Measurements from ENCODE around the gene TMEM131. TPM values are rescaled to one million over a fixed set of nuclear protein-coding genes. Genes with fewer than 3 reads are reported as not detected.
"Not testable (repeated sequence)": the region's sequence is repeated elsewhere in the genome, so short reads cannot be mapped to it uniquely, and the experiment has no call there.

The TMEM131 gene
- total RNA-seq, 1 donor from 2014 or later, result 33.8 TPM

- ATAC-seq, result no peak
Observed at GRCh38 chr2:97719362-97720155, 276.2 kb downstream of the TMEM131 start.

DNA sequence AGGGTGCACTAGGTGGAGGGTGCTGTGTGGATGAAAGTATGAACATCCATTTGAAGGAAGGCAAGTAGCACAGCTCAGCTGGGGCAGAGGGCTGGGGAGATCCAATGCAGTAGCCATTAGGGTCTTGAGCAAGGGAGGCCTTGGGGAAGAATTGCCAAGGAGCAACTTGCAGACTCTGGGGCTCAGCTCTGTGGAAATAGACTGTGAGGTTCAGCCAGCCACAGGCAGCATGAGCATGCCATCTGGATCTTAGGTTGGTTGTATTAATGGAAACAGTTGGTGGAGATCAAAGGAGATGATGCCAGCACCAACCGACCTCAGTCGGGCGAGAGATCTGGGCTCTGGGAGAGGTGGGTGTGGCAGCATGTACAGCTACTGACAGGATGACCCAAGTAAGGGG, 276.8 kb downstream of the TMEM131 start:
- ATAC-seq, result no peak

- peak; percentile 33 for ATAC-seq
Observed at GRCh38 chr2:97718051-97718882, 277.5 kb downstream of the TMEM131 start.

DNA sequence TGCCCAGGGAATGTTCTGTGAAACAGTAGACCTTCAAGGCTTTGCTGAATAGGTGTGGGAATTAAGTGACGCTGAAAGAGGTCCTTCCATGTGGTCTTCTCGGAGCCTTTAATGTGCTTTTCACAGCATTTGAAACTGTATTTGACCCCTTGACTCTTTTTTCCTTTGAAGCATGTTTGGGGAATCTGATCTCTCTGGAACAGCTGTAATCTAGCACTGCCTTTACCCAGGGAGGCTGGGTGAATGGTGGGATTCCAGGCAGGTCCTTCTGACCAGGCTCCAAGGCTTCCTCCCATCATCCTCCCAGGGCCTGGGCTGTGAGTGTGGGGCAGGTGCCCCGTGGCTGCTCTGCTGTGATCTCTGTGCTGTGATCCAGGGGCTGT, 278.1 kb downstream of the TMEM131 start:
- ATAC-seq, result no peak

- ATAC-seq, result no peak
Observed at GRCh38 chr2:97716695-97717612, 278.8 kb downstream of the TMEM131 start.

DNA sequence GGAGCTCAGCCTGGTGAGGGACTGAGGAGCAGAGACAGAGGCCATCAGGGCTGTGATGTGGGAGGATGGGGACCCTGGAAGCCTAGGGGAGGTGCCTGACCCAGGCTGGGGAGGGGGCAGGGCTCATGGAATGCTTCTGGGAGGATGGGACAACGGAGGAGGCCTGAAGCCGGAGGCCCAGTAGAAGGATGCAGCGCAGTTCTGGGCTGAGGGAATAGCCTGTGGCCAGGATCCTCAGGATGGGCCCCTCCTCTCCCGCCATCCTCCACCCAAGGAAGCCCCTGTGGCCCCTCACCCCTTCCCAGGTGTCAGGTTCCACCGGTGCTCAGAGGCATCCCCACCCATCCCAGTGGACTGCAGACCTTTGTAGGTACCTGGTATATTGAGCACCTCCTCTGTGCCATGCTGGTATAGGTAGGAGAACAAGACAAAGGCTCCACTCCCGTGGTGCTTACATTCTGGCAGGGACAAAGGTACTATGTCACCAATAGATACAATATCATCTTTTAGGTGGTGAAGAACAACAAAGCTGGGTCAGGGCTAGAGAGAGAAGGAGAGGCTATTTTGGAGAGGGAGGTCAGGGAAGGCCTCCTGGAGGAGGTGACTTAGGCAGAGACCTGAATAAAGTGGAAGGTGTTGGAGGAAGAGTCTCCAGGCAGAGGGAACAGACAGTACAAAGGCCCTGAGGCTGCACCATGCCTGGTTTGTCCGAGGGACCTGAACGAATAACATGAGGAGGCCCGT, 279.6 kb downstream of the TMEM131 start:
- no peak for ATAC-seq

- ATAC-seq, result no peak
Observed at GRCh38 chr2:97714950-97715652, 280.6 kb downstream of the TMEM131 start.

DNA sequence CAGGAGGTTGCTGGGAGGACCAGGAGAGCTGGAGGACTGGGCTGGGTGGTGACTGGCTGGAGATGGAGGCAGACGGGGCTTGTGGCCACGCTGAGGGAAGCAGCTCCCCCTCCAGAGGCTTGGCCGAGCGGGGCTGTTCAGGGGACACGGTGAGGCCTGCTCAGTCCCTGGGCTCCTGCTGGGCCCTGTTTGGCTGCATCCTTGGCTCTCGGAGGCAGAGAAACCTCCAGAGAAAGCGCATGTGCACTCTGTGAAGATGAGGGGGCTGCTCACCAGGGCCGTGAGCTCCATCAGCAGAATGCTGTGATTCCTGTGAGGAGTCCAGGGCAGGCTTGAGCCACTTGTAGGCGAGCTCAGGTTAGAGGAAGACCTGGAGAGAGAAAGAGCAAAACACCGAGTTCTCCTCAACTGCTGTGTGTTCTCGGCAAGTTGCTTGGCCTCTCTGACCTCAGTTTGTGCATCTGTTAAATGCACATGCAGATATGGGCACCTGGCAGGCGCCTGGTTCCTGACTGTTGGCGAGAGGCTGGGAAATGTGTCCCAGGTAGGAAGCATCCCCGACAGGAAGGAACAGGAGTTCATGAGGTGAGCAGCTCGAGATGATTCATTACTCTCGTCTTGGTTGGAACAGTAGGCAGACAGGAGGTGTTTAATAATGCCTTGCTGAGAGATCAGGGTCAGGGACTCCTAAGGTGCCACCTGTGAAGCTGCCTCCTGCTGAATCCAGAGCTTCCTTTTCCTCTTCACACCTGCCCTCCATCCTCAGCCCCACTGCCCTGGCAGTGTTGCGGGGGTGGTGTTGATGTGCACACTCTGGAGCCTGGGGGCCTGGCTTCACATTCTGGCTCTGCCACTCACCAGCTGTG, 281.4 kb downstream of the TMEM131 start:
- no peak for ATAC-seq

DNA sequence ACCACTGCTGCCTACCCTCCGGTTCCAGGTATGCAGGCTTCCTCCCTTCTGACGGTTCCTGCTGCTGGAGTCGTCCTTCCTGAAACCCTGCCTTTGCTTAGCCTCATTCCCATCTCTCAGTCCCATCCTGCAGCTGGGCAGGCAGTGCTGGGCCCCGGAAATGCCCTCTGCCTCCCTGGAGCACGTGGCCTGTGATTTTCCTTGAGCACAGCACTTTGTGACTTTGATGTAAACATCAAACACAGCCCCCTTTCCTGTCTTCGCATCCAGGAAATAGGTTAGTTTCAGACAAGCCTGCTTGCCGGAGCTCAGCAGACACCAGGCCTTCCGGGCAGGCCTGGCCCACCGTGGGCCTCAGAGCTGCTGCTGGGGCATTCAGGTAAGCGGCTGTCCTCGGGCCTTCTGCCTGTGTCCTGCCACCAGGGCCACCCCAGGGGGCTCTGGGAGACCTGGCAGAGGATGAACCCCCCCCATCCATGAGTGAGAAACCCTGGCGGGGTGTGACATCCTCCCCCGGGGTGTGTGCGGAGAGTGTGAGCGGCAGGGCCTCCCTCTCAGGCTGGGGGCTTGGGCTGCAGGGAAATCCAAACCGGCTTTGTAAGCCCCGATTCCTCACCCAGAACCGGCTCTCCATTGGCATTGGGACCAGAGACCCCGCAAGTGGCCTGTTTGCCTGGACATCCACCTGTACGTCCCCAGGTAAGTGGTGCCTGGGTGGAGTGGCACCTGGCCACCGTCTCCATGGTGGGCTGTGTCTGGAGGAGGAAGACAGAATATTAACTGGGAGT, 282.3 kb downstream of the TMEM131 start, which contains the start of gene ZAP70:
Gene ZAP70, plus strand, starts transcription at position 281 of the 788 bp plus-strand sequence. CDS start 10,461 bp downstream, outside the sequence.
- no peak for ATAC-seq

GRCh38 chr2:97712693-97713295, 283.0 kb downstream of the TMEM131 start:
- ATAC-seq, result no peak

DNA sequence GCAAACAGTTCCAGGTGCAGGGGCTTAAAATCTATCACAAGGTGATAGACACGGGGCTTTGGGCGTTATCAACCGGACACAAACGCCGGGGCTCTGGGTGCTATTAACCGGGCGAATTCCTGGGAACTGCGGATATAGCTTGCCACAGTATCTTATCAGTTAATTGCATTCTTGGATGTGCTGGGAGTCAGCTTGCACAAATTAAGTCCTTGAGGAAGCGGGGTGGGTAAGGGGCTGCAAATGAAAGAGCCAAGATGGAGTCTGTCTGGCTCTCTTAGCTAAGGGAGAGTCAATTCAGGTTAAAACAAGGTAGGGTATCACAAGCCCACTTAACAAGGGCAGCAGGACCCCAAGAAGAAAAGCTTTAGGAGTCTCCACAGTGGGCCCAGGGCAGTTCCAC, 283.6 kb downstream of the TMEM131 start:
- ATAC-seq, result not testable (repeated sequence)

GRCh38 chr2:97711394-97711711, 284.4 kb downstream of the TMEM131 start:
- ATAC-seq, result no peak

DNA sequence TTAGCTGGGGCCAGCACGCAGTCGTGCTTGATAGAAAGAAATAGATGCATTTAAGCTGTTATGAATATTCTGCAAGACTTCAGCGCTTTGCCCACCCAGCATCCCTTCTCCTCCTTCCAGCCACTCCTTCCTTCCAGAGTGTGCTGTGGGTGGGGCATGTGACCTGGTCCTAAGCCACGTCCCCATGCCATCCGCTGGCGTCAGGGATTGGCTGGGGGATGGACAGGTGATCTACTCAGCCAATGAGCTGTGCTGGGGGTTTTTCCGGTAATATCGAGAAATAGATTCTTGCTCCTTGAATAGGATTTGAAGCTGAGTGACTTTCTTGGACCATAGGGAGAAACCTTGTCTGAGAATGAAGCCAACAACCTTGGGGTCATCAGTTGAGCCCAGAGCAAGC, 287.1 kb downstream of the TMEM131 start:
- no peak for ATAC-seq

- peak; percentile 25 for ATAC-seq
Observed at GRCh38 chr2:97708048-97708380, 287.7 kb downstream of the TMEM131 start.

DNA sequence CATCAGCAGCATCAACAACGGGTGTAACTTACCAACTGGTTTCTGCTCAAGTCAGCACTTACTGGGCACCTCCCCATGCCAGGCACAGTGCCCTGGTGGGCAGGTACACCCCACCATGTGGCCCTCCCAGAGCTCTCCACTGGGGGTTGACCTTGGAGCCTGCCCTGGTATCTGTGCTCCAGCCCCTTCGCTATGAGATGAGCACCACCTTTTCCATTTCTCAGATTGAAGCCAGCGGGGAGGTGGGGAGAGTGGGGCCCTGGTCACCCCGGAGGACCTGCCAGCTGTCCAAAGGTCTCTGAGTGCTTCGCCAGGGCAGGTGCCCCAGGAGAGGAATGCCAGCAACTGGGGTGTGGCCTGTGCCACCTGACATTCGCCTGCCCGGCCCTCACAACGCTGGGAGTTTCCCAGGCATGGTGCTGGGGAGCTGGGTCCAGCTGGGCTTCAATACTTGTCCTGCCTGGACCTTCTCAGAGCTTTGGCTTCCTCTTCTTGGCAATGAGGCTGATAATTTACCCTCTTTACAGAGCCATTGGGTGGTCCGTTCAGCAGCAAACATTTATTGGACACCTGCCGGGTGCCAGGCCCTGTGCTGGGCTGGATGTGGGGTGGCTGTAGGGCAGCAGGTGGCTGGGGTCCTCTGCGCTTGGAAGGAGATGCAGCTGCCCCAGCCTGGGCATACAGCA, 288.2 kb downstream of the TMEM131 start:
- no peak for ATAC-seq

DNA sequence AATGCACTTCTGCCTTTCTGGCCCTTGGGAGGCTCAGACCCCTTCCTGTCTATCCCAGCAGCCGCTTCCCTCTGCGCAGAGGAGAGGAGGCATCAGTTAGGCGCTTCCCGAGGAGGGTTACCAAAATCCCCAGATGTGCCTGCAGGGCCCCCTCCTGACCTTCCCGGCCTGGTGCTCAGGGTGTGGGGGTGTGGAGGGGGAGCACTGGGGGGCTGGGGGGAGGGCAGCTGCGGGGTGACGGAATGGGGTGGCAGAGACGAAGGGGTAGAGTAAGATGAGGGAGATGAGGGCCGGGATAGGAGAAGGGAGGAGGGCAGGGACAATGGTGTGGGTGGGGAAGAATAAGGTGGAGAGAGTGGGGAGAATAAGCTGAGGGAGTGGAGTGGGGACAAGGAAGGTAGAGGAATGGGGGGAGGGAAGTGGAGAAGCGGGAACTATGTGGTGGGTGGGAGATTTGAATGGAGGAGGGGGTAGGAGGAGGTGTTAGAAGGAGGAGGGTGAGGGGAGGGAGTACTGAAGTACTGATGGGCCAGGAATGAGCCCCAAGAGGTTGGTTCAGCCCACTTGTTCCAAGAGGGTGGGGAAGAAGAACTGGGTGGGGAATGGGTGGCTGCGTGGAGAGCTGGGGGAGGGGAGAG, 288.9 kb downstream of the TMEM131 start:
- ATAC-seq, result no peak
